Activated naive CD8-positive, alpha-beta T cell (primary cell): ENCODE measurements around the gene CD2.

Source experiments
- H3K27ac Mint-ChIP-seq: one replicate; pipeline ENCODE4 v1.8.0; 2021; ENCODE audit warnings: mixed read lengths
- H3K27me3 Mint-ChIP-seq: one replicate; pipeline ENCODE4 v1.8.0; 2021; ENCODE audit warnings: mixed read lengths
- H3K36me3 Mint-ChIP-seq: one replicate; pipeline ENCODE4 v1.8.0; 2021; ENCODE audit warnings: mixed read lengths
- H3K4me1 Mint-ChIP-seq: one replicate; pipeline ENCODE4 v1.8.0; 2021; ENCODE audit warnings: low read depth, mixed read lengths
- H3K4me3 Mint-ChIP-seq: one replicate; pipeline ENCODE4 v1.8.0; 2021; ENCODE audit warnings: mild to moderate bottlenecking, mixed read lengths
- H3K9me3 Mint-ChIP-seq: one replicate; pipeline ENCODE4 v1.8.0; 2021; ENCODE audit warnings: low read depth, mixed read lengths

The CD2 gene

DNA sequence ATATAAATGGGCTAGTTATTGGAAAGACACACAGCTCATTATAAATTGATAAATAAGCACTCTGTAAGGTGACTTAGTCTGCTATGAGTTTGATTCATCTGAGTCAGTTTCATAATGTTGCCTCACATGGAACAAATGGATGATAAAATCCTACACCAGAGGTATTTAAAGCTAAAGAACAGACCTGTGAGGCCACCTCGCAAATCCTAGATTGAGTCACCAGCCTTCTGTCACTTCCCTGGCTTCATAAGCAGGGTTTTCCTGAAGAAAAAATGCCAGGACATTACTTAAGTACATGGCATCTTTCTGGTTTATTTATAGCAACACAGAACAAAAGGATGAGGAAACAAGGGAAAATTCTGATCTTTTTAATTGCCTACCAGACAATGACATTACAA, 18.4 kb downstream of the CD2 start:
- Mint-ChIP-seq H3K27ac (peak overlapping the region; percentile 100), H3K36me3 (peaks cover 34% of the 10 kb centered on the region), H3K4me1 (peaks cover 78% of the 10 kb centered on the region), H3K9me3 (no peaks in the 10 kb centered on the region), H3K27me3 (no peaks in the 10 kb centered on the region), H3K4me3 (peak overlapping the region; percentile 77)

DNA sequence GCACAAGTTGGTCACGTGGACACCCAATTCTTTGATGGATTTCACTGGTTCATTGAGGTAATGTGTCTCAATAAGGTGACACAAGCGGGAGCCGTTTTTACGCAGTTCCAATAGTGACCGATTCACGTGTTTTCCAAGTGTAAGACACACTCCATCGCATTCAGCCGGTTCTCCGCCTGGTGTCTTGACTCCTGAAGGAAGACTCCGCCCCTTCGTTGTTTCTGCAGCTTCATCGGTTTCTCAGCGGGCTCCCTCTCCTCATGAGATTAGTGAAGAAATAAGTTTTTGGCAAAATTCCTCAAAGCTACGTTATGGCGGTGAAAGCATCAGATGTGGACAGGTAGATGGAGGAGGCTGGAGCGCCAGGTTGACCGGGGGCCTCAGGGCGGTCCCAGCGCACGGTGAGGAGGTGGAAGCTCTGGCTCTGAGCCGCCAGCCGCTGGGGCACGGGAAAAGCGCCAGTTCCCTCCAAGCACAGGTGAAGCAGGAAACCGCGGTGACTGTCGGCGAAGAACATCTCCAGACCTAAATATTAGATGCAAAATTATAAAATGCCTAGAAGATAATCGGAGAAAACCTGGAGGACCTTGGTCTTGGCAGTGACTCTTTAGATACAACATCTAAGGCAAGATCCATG, 21.0 kb downstream of the CD2 start:
- H3K9me3 Mint-ChIP-seq, result no peaks in the 10 kb centered on the region
- peaks cover 21% of the 10 kb centered on the region for H3K36me3 Mint-ChIP-seq
- H3K27me3 Mint-ChIP-seq, result no peaks in the 10 kb centered on the region
- peak overlapping the region; percentile 58 for H3K4me3 Mint-ChIP-seq
- H3K4me1 Mint-ChIP-seq, result peaks cover 65% of the 10 kb centered on the region
- H3K27ac Mint-ChIP-seq, result peak overlapping the region; percentile 54

DNA sequence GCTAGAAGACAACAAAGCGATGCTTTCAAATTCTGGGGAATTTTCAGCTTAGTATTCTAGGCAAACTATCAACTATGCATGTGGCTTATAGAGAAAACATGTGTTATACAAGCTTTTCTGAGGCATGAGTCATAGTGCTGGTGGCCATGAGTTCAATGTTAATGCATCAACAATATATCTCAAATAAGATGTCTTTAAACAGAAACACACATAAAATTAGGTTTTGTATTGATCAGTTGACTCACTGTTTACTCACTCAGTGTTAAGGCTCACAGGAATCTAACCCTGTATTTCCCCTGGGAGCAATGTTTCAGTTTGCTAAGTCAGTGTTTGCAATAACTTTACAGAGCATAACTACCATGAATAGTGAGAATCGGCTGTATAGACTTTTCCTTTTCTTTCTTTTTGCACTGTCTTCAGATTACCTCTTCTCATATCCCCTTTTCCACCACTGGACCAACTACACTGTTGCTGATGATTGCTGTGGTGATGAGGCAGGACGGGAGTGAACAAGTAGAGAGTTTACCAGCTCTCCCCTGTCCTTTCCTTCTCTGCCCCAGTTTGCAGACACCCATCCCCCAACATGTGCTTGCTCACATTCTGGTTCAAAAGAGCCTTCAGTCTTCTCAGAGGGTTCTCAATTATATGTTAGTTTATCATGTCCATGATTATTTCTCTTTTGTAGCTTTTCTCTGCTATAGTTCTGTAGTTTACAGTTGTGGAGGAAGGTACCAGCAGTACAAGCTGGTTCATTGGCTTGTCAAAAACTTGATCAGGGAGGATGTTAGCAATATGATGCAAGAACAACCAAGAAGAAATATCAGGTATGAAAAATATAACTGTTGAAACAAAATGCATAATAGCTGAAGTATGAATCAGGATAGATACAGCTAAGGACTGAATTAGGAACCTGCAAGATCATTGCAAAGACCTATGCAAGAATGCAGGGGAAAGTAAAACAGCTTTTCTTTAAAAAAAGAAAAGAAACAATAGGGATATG, 23.9 kb downstream of the CD2 start:
- H3K4me1 Mint-ChIP-seq, result peaks cover 41% of the 10 kb centered on the region
- peaks cover 8% of the 10 kb centered on the region for H3K36me3 Mint-ChIP-seq
- H3K4me3 Mint-ChIP-seq, result peak overlapping the region; percentile 64
- H3K27ac Mint-ChIP-seq, result peak overlapping the region; percentile 97
- no peaks in the 10 kb centered on the region for H3K9me3 Mint-ChIP-seq
- no peaks in the 10 kb centered on the region for H3K27me3 Mint-ChIP-seq

DNA sequence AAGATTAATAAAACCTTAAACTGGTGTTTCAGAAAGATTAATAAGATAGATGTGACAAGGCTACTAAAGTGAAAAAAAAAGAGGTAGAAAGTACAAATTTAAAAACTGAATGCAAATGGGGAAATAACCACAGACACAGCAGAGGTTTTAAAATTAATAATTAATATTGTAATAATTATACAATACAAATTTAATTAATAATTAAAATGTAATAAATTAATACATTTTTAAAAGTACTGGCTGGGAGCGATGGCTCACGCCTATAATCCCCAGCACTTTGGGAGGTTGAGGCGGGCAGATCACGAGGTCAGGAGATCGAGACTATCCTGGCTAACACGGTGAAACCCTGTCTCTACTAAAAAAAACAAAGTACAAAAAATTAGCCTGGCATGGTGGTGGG, 26.8 kb downstream of the CD2 start:
- Mint-ChIP-seq H3K4me1 (peaks cover 38% of the 10 kb centered on the region), H3K27me3 (no peaks in the 10 kb centered on the region), H3K9me3 (peaks cover 5% of the 10 kb centered on the region), H3K4me3 (no peak overlapping the region), H3K27ac (no peak overlapping the region), H3K36me3 (peaks cover 4% of the 10 kb centered on the region)

DNA sequence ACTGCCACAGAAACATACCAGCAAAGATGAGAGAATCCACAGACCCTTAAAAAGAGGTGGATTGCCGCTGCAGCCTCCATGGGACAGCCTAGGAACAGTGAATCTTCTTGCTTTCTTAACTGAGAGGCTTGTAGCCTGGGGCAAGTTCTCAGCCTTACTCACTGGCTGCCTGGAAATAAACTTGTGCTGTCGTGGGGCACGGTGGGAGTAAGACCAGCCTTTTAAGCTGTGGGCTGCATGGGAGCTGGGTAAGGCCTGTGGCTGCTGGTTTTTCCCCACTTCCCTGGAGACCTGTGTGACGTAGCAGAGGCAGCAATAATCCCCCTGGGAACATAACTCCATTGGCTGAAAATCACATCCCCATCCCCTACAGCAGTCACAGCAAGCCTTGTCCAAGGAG, 30.8 kb downstream of the CD2 start:
- Mint-ChIP-seq H3K27me3 (no peaks in the 10 kb centered on the region), H3K36me3 (peaks cover 7% of the 10 kb centered on the region), H3K27ac (no peak overlapping the region), H3K9me3 (peaks cover 22% of the 10 kb centered on the region), H3K4me3 (no peak overlapping the region), H3K4me1 (peaks cover 17% of the 10 kb centered on the region)

- Mint-ChIP-seq H3K4me3 (no peak overlapping the region), H3K27me3 (no peaks in the 10 kb centered on the region), H3K27ac (no peak overlapping the region), H3K4me1 (peaks cover 21% of the 10 kb centered on the region), H3K9me3 (peaks cover 25% of the 10 kb centered on the region), H3K36me3 (peaks cover 7% of the 10 kb centered on the region)
These were observed 31.8 kb downstream of the CD2 start for GRCh38 chr1:116786049-116786448.

GRCh38 chr1:116791727-116792126, 37.5 kb downstream of the CD2 start:
- H3K9me3 Mint-ChIP-seq, result peaks cover 13% of the 10 kb centered on the region
- peaks cover 37% of the 10 kb centered on the region for H3K4me1 Mint-ChIP-seq
- no peaks in the 10 kb centered on the region for H3K36me3 Mint-ChIP-seq
- H3K4me3 Mint-ChIP-seq, result no peak overlapping the region
- no peaks in the 10 kb centered on the region for H3K27me3 Mint-ChIP-seq
- H3K27ac Mint-ChIP-seq, result no peak overlapping the region

DNA sequence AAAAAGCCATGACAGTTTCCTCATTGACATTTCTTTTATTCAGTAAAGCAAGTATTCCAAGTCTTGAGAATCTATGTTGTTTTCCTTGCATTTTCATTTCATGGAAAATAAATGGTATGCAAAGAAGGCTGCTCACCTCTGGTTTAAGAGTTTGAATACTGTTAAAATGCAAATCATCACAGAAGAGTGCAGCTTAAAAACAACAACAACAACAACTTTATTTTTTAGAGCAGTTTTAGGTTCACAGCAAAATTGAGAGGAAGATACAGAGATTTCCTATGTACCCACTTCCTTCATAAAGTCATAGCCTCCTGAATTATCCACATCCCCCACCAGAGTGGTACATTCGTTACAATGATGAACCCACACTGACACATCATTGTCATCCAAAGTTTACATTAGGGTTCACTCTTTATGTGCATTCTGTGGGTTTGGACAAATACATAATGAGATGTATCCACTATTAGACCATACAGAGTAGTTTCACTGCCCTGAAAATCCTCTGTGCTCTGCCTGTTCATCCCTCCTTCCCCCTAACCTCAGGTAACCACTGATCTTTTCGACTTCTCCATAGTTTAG, 39.2 kb downstream of the CD2 start:
- Mint-ChIP-seq H3K9me3 (peaks cover 6% of the 10 kb centered on the region), H3K27me3 (no peaks in the 10 kb centered on the region), H3K4me1 (peaks cover 51% of the 10 kb centered on the region), H3K36me3 (no peaks in the 10 kb centered on the region), H3K4me3 (no peak overlapping the region), H3K27ac (peak overlapping the region; percentile 47)

DNA sequence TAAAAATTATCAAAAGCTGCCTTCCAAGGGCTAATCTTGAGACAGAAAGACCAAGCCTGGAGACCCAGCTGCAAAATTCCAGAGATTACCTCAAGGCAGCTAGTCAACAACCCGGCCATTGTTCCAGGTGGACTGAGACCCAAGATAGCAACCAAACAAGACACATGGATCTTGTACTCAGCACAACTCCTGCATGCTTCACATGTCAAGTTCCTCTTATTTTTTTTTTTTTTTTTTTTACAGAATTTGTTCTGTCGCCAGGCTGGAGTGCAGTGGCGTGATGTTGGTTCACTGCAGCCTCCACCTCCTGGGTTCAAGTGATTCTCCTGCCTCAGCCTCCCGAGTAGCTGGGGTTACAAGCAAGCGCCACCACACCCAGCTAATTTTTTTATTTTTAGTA, 40.1 kb downstream of the CD2 start:
- Mint-ChIP-seq H3K4me3 (no peak overlapping the region), H3K27ac (no peak overlapping the region), H3K9me3 (peaks cover 6% of the 10 kb centered on the region), H3K36me3 (no peaks in the 10 kb centered on the region), H3K27me3 (no peaks in the 10 kb centered on the region), H3K4me1 (peaks cover 56% of the 10 kb centered on the region)

DNA sequence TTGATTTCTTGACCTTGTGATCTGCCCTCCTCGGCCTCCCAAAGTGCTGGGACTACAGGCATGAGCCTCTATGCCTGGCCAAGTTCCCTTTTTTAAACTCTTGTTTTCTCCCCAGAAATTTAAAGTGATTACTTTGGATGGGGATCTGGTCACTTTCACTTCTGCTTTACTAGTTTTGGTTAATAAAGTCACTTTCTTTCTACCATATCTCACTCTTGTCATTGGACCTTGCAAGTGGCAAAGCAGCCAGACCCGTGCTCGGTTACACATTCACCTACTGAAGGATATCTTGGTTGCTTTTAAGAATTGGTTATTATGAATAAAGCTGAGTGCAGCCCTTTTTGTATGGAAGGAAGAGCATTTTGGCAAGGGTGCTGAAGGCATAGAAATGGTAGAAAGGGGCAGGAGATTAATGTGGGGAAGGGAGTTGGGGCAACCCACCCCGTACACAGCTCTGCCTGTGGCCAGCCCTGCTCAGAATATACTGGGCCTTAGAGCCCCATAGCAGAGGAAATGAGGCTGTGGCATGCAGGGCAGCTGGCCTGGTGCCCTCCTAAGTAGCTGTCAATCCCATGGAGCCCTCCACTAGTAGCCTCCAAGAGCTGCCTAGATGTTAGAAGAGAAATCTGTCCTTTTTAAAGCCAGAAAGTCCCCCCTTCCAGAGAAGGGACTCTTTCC, 40.7 kb downstream of the CD2 start:
- no peak overlapping the region for H3K27ac Mint-ChIP-seq
- peaks cover 57% of the 10 kb centered on the region for H3K4me1 Mint-ChIP-seq
- H3K4me3 Mint-ChIP-seq, result no peak overlapping the region
- H3K9me3 Mint-ChIP-seq, result peaks cover 3% of the 10 kb centered on the region
- H3K27me3 Mint-ChIP-seq, result no peaks in the 10 kb centered on the region
- no peaks in the 10 kb centered on the region for H3K36me3 Mint-ChIP-seq

DNA sequence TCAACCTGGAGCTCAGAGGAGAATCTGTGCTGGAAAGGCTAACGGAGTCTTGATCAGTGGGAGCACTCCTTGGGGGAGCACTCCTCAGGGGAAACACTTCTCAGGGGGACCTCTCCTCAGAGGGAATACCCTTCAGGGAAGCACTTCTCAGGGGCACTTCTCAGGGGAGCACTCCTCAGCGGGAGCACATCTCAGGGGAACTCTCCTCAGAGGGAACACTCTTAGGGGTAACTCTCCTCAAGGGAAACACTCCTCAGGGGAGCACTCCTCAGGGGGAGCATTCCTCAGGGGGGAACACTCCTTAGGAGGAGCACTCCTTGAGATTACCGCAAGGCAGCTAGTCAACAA, 41.2 kb downstream of the CD2 start:
- Mint-ChIP-seq H3K36me3 (peaks cover 2% of the 10 kb centered on the region), H3K4me1 (peaks cover 58% of the 10 kb centered on the region), H3K9me3 (no peaks in the 10 kb centered on the region), H3K4me3 (no peak overlapping the region), H3K27me3 (no peaks in the 10 kb centered on the region), H3K27ac (no peak overlapping the region)

GRCh38 chr1:116804736-116805135, 50.5 kb downstream of the CD2 start:
- no peaks in the 10 kb centered on the region for H3K9me3 Mint-ChIP-seq
- peak overlapping the region; percentile 80 for H3K4me3 Mint-ChIP-seq
- H3K27me3 Mint-ChIP-seq, result no peaks in the 10 kb centered on the region
- H3K4me1 Mint-ChIP-seq, result peaks cover 89% of the 10 kb centered on the region
- H3K36me3 Mint-ChIP-seq, result peaks cover 8% of the 10 kb centered on the region
- H3K27ac Mint-ChIP-seq, result peak overlapping the region; percentile 93

DNA sequence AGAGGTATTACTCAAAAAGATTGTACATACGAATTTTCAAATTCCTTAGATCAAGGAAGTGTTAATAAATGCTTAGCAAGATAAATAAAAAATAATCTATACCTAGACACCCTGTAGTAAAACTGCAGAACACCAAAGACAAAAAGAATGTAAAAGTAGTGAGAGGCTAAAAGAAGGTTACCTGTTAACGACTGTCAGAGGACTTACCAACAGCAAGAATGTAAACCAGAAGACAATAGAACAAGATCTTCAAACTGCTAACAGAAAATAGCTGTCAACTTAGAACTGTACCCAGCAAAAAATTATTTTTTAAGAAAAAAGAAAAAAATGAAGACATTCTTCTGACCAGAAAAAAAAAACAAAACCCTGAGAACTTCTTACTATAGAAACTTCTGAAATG, 51.2 kb downstream of the CD2 start:
- H3K27ac Mint-ChIP-seq, result peak overlapping the region; percentile 93
- H3K27me3 Mint-ChIP-seq, result no peaks in the 10 kb centered on the region
- H3K4me3 Mint-ChIP-seq, result peak overlapping the region; percentile 80
- H3K9me3 Mint-ChIP-seq, result no peaks in the 10 kb centered on the region
- H3K4me1 Mint-ChIP-seq, result peaks cover 89% of the 10 kb centered on the region
- peaks cover 6% of the 10 kb centered on the region for H3K36me3 Mint-ChIP-seq

DNA sequence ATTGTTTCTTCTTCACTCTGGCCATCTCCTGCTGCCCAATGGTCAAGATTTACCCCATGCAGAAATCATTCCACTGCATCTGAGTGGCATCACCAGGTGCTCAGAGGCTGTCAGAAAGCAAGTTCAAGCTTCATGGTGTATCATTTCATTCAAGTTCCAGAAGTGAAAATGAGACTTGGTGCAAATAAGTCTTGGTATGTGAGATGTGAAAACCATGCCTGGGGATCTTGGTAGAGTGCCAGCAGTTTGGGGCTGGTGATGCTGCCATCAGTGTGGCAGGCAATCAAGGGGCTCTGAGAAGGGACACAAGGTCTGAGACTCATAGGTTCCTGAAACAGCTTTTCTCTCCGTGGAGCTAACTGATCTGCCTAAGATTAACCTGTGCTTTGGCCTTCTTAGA, 52.0 kb downstream of the CD2 start:
- Mint-ChIP-seq H3K36me3 (peaks cover 6% of the 10 kb centered on the region), H3K4me1 (peaks cover 88% of the 10 kb centered on the region), H3K9me3 (no peaks in the 10 kb centered on the region), H3K27me3 (no peaks in the 10 kb centered on the region), H3K4me3 (peak overlapping the region; percentile 80), H3K27ac (peak overlapping the region; percentile 93)

DNA sequence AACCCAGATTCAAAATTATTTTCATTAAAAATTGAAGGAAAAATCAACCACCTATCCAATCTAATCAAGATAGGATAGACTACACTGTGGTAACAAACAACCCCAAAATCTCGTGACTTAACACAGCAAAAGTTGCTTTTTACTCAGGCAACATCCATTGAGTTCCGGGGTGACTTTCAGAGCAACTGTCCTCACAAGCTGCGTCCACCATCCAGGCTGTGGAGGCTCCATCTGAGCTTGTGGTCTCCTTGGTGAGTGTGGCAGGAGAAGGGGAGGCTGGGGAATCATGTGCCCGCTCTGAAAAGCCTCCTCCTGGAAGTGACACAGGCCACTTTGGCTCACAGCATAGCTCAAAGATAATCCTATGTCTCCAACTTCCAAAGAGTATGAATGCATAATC, 52.4 kb downstream of the CD2 start:
- peaks cover under 1% of the 10 kb centered on the region for H3K9me3 Mint-ChIP-seq
- H3K4me3 Mint-ChIP-seq, result peak overlapping the region; percentile 80
- no peaks in the 10 kb centered on the region for H3K27me3 Mint-ChIP-seq
- H3K4me1 Mint-ChIP-seq, result peaks cover 89% of the 10 kb centered on the region
- H3K27ac Mint-ChIP-seq, result peak overlapping the region; percentile 93
- peaks cover 6% of the 10 kb centered on the region for H3K36me3 Mint-ChIP-seq
